Measurements from ENCODE around the gene CLTB.

The CLTB gene

GRCh38 chr5:176365351-176366231 lies 50.7 kb downstream of the CLTB start, which contains the start of gene ARL10:
ARL10 (plus strand) TSS chr5:176365487; CDS start chr5:176365564, 77 bp downstream.
- Mint-ChIP-seq H3K9me3 (no peaks in the 10 kb centered on the region), H3K27me3 (no peaks in the 10 kb centered on the region), H3K4me1 (peaks cover 31% of the 10 kb centered on the region), H3K4me3 (peak within 1 kb of the TSS; percentile 76), H3K27ac (peak within 1 kb of the TSS; percentile 77), H3K36me3 (ENCODE audit: low read depth) (peaks cover 18% of the 10 kb centered on the region)
- ATAC-seq: peak; percentile 44
- peak; percentile 72 for DNase-seq

DNA sequence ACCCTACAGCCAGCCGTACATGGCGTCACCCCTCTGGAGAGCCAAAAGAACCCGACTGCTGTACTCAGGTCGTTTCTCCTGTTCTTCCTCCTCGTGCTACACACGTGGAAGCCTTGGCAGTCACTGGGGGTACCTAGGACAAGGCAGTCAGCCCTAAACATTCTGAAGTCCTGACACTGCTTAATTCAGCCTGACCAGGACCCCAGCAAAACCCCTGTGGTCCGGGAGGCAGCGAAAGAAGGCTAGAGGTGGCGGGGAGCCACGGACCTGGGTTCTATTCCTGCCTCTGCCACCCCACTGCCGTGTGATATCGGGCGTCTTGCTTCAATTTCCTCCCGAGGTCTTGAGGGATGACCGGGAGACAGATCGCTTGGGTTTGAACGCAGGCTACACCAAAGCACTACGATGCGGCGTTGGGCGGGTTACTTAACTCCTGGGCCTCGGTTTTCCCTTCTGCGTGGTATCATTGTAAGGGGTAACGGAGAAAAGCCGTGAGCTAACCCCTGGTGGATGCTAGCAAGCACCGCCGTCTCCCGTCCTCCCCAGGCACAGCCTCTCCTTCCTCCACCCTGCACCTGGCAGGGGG lies 51.5 kb downstream of the CLTB start:
- Mint-ChIP-seq H3K4me1 (peaks cover 31% of the 10 kb centered on the region), H3K27me3 (no peaks in the 10 kb centered on the region), H3K27ac (peak overlapping the region; percentile 77), H3K4me3 (peak overlapping the region; percentile 76), H3K36me3 (ENCODE audit: low read depth) (peaks cover 17% of the 10 kb centered on the region), H3K9me3 (no peaks in the 10 kb centered on the region)
- DNase-seq (no peak), ATAC-seq (no peak)

GRCh38 chr5:176362233-176362490 lies 54.2 kb downstream of the CLTB start:
- ATAC-seq: no peak

GRCh38 chr5:176361437-176362232 lies 54.7 kb downstream of the CLTB start, which contains the start of gene KIAA1191:
KIAA1191 (minus strand) TSS chr5:176361764; CDS start chr5:176359508, 2,256 bp downstream.
- Mint-ChIP-seq H3K9me3 (no peaks in the 10 kb centered on the region), H3K27ac (peak within 1 kb of the TSS; percentile 94), H3K4me3 (peak within 1 kb of the TSS; percentile 96), H3K4me1 (peaks cover 36% of the 10 kb centered on the region), H3K36me3 (ENCODE audit: low read depth) (peaks cover 17% of the 10 kb centered on the region), H3K27me3 (no peaks in the 10 kb centered on the region)
- ATAC-seq (peak; percentile 93), DNase-seq (peak; percentile 93)

More at GRCh38 chr5:176362233-176362490, 54.2 kb downstream of the CLTB start:
- H3K4me3 Mint-ChIP-seq: peak overlapping the region; percentile 96
- H3K4me1 Mint-ChIP-seq: peaks cover 38% of the 10 kb centered on the region
- peaks cover 20% of the 10 kb centered on the region for H3K36me3 Mint-ChIP-seq (ENCODE audit: low read depth)
- no peaks in the 10 kb centered on the region for H3K27me3 Mint-ChIP-seq
- no peaks in the 10 kb centered on the region for H3K9me3 Mint-ChIP-seq
- H3K27ac Mint-ChIP-seq: peak overlapping the region; percentile 94
- DNase-seq: no peak

DNA sequence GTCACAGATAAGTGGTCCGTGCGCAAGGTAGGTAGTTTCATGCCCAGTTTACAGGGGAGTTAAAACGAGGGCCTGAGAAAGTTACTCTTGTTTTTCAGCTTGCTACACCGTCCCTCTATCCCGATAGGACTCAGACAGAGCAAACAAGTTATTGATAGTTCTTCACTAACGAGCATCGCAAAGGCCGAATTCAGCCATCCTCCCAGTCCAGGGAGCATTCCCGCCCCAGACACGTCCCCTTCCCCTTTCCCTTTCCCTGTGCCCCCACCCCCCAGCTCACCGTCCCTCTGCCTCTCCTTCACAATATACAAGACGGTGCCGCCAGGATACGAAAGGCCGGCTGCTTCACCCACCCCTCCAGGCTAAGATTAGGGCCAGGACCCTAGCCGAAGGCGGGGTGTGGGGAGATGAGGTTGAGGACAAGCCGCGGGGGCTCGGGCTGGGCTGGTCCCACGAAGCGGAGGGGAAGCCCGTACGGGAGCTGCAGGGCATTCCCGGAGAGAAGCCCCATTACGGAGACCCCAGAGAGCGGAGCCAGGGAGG lies 55.4 kb downstream of the CLTB start:
- peaks cover 15% of the 10 kb centered on the region for H3K36me3 Mint-ChIP-seq (ENCODE audit: low read depth)
- H3K4me1 Mint-ChIP-seq: peaks cover 35% of the 10 kb centered on the region
- peak; percentile 15 for DNase-seq
- peak overlapping the region; percentile 94 for H3K27ac Mint-ChIP-seq
- no peak for ATAC-seq
- H3K27me3 Mint-ChIP-seq: no peaks in the 10 kb centered on the region
- H3K9me3 Mint-ChIP-seq: no peaks in the 10 kb centered on the region
- peak overlapping the region; percentile 96 for H3K4me3 Mint-ChIP-seq

GRCh38 chr5:176359658-176360057 lies 56.7 kb downstream of the CLTB start:
- DNase-seq (no peak), ATAC-seq (no peak)
- no peaks in the 10 kb centered on the region for H3K9me3 Mint-ChIP-seq
- H3K4me3 Mint-ChIP-seq: peak overlapping the region; percentile 96
- no peaks in the 10 kb centered on the region for H3K27me3 Mint-ChIP-seq
- H3K27ac Mint-ChIP-seq: peak overlapping the region; percentile 56
- peaks cover 19% of the 10 kb centered on the region for H3K36me3 Mint-ChIP-seq (ENCODE audit: low read depth)
- peaks cover 36% of the 10 kb centered on the region for H3K4me1 Mint-ChIP-seq

DNA sequence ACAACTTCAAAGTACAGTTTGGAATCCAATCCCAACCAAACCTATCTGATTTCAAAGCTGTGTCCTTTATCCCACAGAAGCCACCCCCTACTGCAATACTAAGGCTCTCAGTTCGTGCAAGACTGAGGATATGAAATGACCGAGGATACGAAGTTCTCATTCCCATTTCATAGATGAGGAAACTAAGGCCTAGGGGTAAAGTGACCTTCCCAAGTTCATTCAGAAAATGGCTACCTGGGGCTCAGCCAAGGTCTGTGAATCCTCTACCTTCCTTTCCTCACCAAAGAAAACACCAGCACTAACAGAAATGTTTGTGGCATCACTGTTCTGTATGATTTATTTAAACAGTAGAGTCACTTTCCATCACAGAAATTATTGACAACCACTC lies 60.2 kb downstream of the CLTB start:
- no peak overlapping the region for H3K4me3 Mint-ChIP-seq
- no peak overlapping the region for H3K27ac Mint-ChIP-seq
- ATAC-seq: no peak

DNA sequence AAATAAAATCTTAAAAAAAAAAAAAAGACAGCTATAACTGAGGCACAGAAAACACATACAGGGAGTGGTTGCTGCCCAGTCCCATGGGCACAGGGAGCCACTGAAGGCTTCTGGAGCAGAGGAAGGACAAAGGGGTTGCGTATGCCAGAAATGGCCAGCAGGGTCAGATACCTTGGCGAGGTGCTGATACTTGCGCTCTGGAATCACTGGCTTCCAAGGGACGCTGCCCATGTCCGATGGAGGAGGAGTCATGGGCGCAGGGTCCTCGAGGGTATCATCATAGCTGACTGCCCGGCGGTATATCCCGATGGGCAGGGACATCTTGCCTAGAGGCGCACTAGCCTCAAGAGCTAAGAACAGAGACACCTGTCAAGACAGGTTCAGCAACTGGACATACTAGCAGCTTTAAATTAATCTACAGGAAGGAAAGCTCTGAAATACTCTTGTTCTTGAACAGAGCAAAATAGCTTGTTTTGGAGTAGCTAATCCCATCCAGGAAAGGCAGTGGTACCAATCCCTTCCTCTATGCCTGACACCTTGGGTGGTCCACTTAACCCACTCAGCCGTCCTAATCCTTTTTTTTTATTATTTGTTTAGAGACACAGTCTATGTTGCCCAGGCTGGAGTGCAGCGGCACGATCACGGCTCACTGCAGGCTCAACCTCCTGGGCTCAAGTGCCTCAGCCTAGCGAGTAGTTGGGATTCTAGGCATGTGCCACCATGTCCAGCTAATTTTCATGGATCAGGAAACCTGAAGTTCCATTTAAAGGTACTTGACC lies 60.8 kb downstream of the CLTB start:
- Mint-ChIP-seq H3K36me3 (ENCODE audit: low read depth) (peaks cover 30% of the 10 kb centered on the region), H3K9me3 (no peaks in the 10 kb centered on the region), H3K27me3 (no peaks in the 10 kb centered on the region), H3K4me3 (no peak overlapping the region), H3K27ac (no peak overlapping the region), H3K4me1 (peaks cover 26% of the 10 kb centered on the region)
- no peak for ATAC-seq
- no peak for DNase-seq

More for the DNA sequence above, 60.2 kb downstream of the CLTB start:
- Mint-ChIP-seq H3K4me1 (peaks cover 26% of the 10 kb centered on the region), H3K27me3 (no peaks in the 10 kb centered on the region), H3K36me3 (ENCODE audit: low read depth) (peaks cover 30% of the 10 kb centered on the region), H3K9me3 (no peaks in the 10 kb centered on the region)
- no peak for DNase-seq

DNA sequence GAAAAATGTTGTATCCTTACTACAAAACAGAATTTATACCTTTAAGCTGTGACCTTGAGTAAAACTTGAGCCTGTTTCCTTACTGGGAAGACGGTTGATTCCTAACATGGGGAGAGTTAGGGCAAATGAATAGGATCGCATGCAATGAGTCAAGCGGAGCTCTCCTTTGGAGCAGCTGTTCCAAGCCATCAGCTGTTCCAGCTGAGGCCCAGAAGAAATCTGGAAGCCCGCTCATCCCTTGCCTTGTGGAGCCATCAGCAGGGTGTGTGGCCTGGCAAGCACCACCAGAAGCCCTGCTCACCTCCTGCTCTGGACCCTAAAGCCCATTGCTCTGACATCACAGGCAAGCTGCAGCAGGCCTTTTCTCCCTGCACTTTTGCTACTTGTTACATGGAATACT lies 62.8 kb downstream of the CLTB start:
- no peak for DNase-seq
- no peak overlapping the region for H3K4me3 Mint-ChIP-seq
- H3K9me3 Mint-ChIP-seq: no peaks in the 10 kb centered on the region
- no peak for ATAC-seq
- H3K36me3 Mint-ChIP-seq (ENCODE audit: low read depth): peaks cover 34% of the 10 kb centered on the region
- no peak overlapping the region for H3K27ac Mint-ChIP-seq
- no peaks in the 10 kb centered on the region for H3K27me3 Mint-ChIP-seq
- H3K4me1 Mint-ChIP-seq: peaks cover 19% of the 10 kb centered on the region

- H3K9me3 Mint-ChIP-seq: no peaks in the 10 kb centered on the region
- peak overlapping the region; percentile 47 for H3K27ac Mint-ChIP-seq
- H3K4me1 Mint-ChIP-seq: peaks cover 10% of the 10 kb centered on the region
- H3K4me3 Mint-ChIP-seq: no peak overlapping the region
- no peak for DNase-seq
- no peak for ATAC-seq
- peaks cover 36% of the 10 kb centered on the region for H3K36me3 Mint-ChIP-seq (ENCODE audit: low read depth)
- H3K27me3 Mint-ChIP-seq: no peaks in the 10 kb centered on the region
These were observed 64.0 kb downstream of the CLTB start for GRCh38 chr5:176352116-176352878.

DNA sequence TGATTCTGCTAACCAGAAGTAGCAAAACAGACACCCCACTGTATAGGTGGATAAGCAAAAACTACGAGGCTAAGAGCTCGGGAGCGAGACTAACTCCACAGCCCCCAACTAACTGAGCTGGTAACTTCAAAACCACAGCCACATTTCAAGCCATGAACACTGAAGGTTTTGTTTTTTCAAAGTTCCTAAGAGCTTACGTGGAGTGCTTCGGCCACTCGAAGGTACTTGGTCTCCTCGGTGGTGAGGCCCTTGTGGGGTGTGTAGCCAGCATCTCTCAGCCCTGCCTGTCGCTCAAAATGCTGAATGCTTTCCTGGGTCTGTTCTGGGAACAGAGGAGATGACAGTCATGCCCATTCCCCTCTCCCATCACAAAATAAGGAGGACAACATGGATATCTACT lies 65.9 kb downstream of the CLTB start:
- Mint-ChIP-seq H3K9me3 (no peaks in the 10 kb centered on the region), H3K27ac (peak overlapping the region; percentile 59), H3K36me3 (ENCODE audit: low read depth) (peaks cover 45% of the 10 kb centered on the region), H3K27me3 (no peaks in the 10 kb centered on the region), H3K4me3 (no peak overlapping the region), H3K4me1 (peaks cover 8% of the 10 kb centered on the region)
- ATAC-seq: no peak
- no peak for DNase-seq

GRCh38 chr5:176342766-176343458 lies 73.4 kb downstream of the CLTB start:
- H3K4me3 Mint-ChIP-seq: no peak overlapping the region
- no peaks in the 10 kb centered on the region for H3K9me3 Mint-ChIP-seq
- no peak overlapping the region for H3K27ac Mint-ChIP-seq
- no peak for ATAC-seq
- H3K27me3 Mint-ChIP-seq: no peaks in the 10 kb centered on the region
- peaks cover 25% of the 10 kb centered on the region for H3K36me3 Mint-ChIP-seq (ENCODE audit: low read depth)
- DNase-seq: no peak
- H3K4me1 Mint-ChIP-seq: no peaks in the 10 kb centered on the region
